Upper lobe of right lung (tissue), 1 donor: Measurements from ENCODE around the gene PARD3. TPM values are rescaled to one million over a fixed set of nuclear protein-coding genes. Genes with fewer than 3 reads are reported as not detected.

Source experiments
- ATAC-seq: fragments of 200-7000 bp; cut with Tn5 transposase; one replicate; pipeline ENCODE4 v1.9.1; 2020; ENCODE audit warnings: mild to moderate bottlenecking, moderate library complexity
- DNase-seq: peaks from one replicate; pipeline ENCODE4 v3.0.0-alpha.2; 2020
- H3K27ac ChIP-seq: fragments of 200-600 bp; one replicate; pipeline ENCODE4 v1.8.0; 2022
- H3K27me3 ChIP-seq: fragments of 200-600 bp; one replicate; pipeline ENCODE4 v1.8.0; 2022; ENCODE audit warnings: mild to moderate bottlenecking
- H3K36me3 ChIP-seq: fragments of 200-600 bp; one replicate; pipeline ENCODE4 v1.8.0; 2022
- H3K4me1 ChIP-seq: fragments of 200-600 bp; one replicate; pipeline ENCODE4 v1.8.0; 2022
- H3K4me3 ChIP-seq: fragments of 200-600 bp; one replicate; pipeline ENCODE4 v1.8.0; 2022; ENCODE audit warnings: mild to moderate bottlenecking
- H3K9me3 ChIP-seq: fragments of 200-600 bp; one replicate; pipeline ENCODE4 v1.8.0; 2022
- intact Hi-C: fragments of 100-400 bp; cut with DNase I; formaldehyde crosslinking; loops from one replicate; pipeline ENCODE4 v1.11.0; 2022
- total RNA-seq: library from RNA; stranded (reverse); fragmentation: NEBNext Ultra II Directional; extraction: Animal tissue kit (Norgen Biotek cat#: 25700); gene quantifications from one replicate; pipeline ENCODE4 v1.2.1, GENCODE V29; 2021
- TF ChIP-seq, protein P1 (sequence below): fragments of 200-600 bp; IDR thresholded peaks from one replicate; pipeline ENCODE4 v1.8.0; 2022; ENCODE audit warnings: antibody characterized with exemption
- donor health status: DM: no; HTN: yes; CAD: no; lungs with severe emphysema.

PARD3 gene
- total RNA-seq, 1 donor from 2014 or later: 38.5 TPM

DNA sequence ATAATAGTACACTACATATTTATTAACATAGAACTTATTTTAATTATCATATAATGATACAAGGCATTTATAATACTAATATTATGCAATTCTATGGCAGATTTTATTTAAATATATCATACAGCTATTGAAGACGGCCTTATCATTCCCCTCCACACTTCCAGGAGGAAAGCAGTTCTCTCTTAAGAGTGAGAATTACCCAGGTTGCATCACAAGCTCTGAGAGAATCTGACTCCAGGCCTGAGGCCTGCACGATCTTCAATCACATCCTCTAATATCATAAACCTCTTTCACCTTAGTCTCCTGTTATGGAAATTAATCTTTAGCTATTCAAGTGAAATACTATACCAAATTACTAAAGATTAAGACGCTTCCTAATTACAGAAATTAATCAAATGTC lies 564.4 kb downstream of the PARD3 start:
- Histone ChIP-seq H3K27ac (no peak overlapping the region), H3K4me1 (no peaks in the 10 kb centered on the region), H3K36me3 (no peaks in the 10 kb centered on the region), H3K9me3 (no peaks in the 10 kb centered on the region), H3K27me3 (no peaks in the 10 kb centered on the region), H3K4me3 (no peak overlapping the region)
- intact Hi-C loops: no loop called here
- TF ChIP-seq, protein P1, sequence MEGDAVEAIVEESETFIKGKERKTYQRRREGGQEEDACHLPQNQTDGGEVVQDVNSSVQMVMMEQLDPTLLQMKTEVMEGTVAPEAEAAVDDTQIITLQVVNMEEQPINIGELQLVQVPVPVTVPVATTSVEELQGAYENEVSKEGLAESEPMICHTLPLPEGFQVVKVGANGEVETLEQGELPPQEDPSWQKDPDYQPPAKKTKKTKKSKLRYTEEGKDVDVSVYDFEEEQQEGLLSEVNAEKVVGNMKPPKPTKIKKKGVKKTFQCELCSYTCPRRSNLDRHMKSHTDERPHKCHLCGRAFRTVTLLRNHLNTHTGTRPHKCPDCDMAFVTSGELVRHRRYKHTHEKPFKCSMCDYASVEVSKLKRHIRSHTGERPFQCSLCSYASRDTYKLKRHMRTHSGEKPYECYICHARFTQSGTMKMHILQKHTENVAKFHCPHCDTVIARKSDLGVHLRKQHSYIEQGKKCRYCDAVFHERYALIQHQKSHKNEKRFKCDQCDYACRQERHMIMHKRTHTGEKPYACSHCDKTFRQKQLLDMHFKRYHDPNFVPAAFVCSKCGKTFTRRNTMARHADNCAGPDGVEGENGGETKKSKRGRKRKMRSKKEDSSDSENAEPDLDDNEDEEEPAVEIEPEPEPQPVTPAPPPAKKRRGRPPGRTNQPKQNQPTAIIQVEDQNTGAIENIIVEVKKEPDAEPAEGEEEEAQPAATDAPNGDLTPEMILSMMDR: no peak
- no peak for DNase-seq
- no peak for ATAC-seq

DNA sequence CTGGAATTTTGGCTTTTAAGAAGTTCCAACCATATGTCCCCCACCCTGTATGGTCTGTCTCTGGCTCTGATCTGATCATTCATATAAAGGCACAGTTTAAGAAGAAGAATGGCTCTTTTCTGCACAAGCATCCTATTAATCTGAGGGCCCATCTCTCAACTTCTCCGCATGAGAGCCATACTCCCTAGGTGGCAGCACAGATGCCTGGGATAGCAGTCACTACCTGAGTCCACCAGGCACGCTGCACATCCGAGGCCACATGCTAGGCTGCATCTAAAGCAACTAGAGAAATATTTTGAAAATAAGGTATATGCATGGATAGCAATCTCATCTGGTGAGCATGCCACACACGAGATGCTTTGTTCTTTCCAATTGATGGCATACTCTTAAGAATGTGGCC lies 565.5 kb downstream of the PARD3 start:
- H3K4me3 ChIP-seq: no peak overlapping the region
- no peaks in the 10 kb centered on the region for H3K36me3 ChIP-seq
- TF ChIP-seq, protein P1: no peak
- no peaks in the 10 kb centered on the region for H3K4me1 ChIP-seq
- no peaks in the 10 kb centered on the region for H3K9me3 ChIP-seq
- H3K27me3 ChIP-seq: no peaks in the 10 kb centered on the region
- no peak for ATAC-seq
- DNase-seq: no peak
- H3K27ac ChIP-seq: no peak overlapping the region
- intact Hi-C loops: no loop called here

DNA sequence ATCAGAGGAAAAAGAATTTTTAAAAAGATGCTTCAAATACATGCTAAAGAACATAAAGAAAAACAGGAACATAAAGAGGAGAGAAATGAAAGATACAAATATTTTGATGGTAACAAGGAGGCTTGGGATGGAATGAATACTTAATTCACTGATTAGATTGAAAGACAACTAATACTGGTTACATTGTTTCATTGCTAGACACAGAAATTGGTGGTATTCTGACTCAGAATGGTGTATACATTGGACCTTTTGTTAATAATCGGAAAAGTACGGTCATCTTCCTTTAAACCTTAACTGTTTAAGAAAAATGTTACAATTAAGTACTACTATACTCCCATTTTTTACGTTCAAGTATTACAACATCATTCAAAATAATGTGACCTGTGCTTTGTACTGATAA lies 567.5 kb downstream of the PARD3 start:
- ATAC-seq (no peak), DNase-seq (no peak)
- intact Hi-C loops: no loop called here
- no peaks in the 10 kb centered on the region for H3K27me3 ChIP-seq
- H3K4me3 ChIP-seq: no peak overlapping the region
- TF ChIP-seq, protein P1: no peak
- H3K27ac ChIP-seq: no peak overlapping the region
- H3K4me1 ChIP-seq: no peaks in the 10 kb centered on the region
- H3K9me3 ChIP-seq: no peaks in the 10 kb centered on the region
- no peaks in the 10 kb centered on the region for H3K36me3 ChIP-seq

DNA sequence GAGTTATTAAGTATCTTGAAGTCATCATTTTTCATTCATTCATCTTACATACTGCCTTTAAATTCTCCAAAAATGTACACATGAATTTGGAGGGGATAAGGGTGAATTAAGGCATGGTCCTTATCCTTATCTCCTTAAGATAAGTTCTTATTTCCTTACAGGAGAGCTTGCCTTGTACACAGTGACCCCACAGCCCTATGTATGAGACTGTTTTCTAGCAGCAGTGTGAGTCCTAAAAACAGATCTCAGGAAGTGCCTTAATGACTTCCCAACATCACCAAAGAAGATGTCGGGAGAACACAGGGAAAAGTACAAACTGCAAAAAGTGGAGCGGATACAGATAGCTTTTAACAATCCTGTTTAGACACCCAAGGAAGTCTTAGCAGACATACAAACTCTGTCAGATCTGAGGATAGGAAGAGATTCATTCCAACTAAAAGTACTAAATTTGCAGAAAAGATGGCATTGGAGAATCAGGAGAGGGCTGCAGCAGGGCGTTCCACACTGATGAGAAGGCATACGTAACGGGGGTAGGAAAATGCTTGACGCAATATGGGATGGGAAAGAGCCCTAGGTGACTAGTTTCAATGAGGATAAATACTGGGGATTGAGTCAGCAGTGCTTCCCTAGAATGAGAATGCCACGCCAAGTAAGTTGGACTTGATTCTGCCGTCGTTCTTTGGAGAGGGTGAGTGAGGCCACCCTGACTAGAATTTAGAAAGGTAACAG lies 570.2 kb downstream of the PARD3 start:
- ATAC-seq (no peak), DNase-seq (no peak)
- Histone ChIP-seq H3K36me3 (no peaks in the 10 kb centered on the region), H3K27me3 (no peaks in the 10 kb centered on the region), H3K27ac (no peak overlapping the region), H3K9me3 (no peaks in the 10 kb centered on the region), H3K4me3 (no peak overlapping the region), H3K4me1 (no peaks in the 10 kb centered on the region)
- TF ChIP-seq, protein P1: no peak
- intact Hi-C loops: no loop called here

DNA sequence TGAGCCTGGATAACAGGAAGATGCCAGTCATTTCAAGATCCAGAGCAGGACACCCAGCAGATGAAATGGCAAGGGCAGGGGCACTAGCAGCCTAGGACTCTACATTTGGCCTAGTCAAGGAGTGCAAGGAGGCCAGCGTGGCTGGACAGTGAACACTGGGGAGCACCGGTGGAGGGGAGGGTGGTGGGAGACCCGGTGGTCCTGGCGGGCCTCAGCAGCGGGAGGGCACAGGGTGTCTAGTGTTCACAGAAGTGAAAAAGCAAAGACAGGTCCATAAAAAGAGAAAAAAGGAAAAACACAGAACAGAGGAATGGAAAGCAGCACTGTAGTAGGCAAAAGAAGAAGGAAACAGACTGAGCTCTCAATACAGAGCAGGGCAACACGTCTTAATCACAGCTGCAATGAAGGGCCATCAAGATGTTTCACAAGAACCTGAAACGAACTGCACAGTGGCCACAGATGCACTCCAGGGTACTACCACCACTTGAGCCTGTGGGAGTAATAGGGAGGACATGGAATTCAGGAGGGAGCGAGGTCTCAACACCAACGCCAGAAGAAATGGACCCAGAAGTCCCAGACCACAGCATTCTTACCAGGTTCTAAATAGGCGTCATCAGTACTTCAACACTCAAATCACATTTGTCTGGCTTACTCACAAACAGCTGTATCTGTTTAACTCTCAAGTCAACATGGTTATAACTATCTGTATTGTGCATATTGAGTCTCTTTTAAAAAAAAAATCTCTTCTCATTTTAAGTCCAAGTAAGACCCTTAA lies 573.7 kb downstream of the PARD3 start:
- no peak for DNase-seq
- intact Hi-C loops: no loop called here
- ATAC-seq: peak; percentile 57

More for the DNA sequence above, 573.7 kb downstream of the PARD3 start:
- H3K36me3 ChIP-seq: no peaks in the 10 kb centered on the region
- H3K9me3 ChIP-seq: no peaks in the 10 kb centered on the region
- no peaks in the 10 kb centered on the region for H3K27me3 ChIP-seq
- no peak overlapping the region for H3K4me3 ChIP-seq
- H3K27ac ChIP-seq: no peak overlapping the region
- TF ChIP-seq, protein P1: no peak
- no peaks in the 10 kb centered on the region for H3K4me1 ChIP-seq
